GM12865 (cell line): Measurements from ENCODE around the gene ZFP30.
"Not testable (repeated sequence)": the region's sequence is repeated elsewhere in the genome, so short reads cannot be mapped to it uniquely, and the experiment has no call there.

ENCODE experiments used
- DNase-seq: peaks from one replicate; pipeline ENCODE4 v3.0.0; 2010; ENCODE audit warnings: low read depth
- H3K4me3 ChIP-seq: 2 replicates; pipeline ENCODE4 v1.5.1; 2011; ENCODE audit warnings: mild to moderate bottlenecking, low read depth, low read length, control low read depth
- CTCF ChIP-seq: IDR thresholded peaks from 2 replicates; pipeline ENCODE4 v1.5.1; 2011; ENCODE audit warnings: low read length, control low read depth, low read depth, inconsistent platforms; ENCODE audit not compliant: insufficient read depth; ENCODE audit errors: missing control alignments

Gene ZFP30

GRCh38 chr19:37683520-37683919 lies 28.3 kb upstream of the ZFP30 start:
- no peak for DNase-seq
- H3K4me3 ChIP-seq, result no peak overlapping the region
- no peak for TF ChIP-seq CTCF

- no peak for DNase-seq
- TF ChIP-seq CTCF, result no peak
- no peak overlapping the region for H3K4me3 ChIP-seq
Measured at GRCh38 chr19:37669450-37669914, 14.2 kb upstream of the ZFP30 start.

- H3K4me3 ChIP-seq, DNase-seq: not testable (repeated sequence)
Measured at GRCh38 chr19:37657157-37657556, 1.9 kb upstream of the ZFP30 start.

- DNase-seq, result peak; percentile 89
- peak overlapping the region; percentile 99 for H3K4me3 ChIP-seq
- no peak for TF ChIP-seq CTCF
Measured at GRCh38 chr19:37655689-37656371, 565 bp upstream of the ZFP30 start.

- peak; percentile 73 for DNase-seq
- peak overlapping the region; percentile 99 for H3K4me3 ChIP-seq
- no peak for TF ChIP-seq CTCF
Measured at GRCh38 chr19:37654629-37655300, 500 bp downstream of the ZFP30 start.

- H3K4me3 ChIP-seq, result peak overlapping the region; percentile 99
- TF ChIP-seq CTCF, result no peak
- DNase-seq, result no peak
Measured at GRCh38 chr19:37654118-37654517, 1.1 kb downstream of the ZFP30 start.

GRCh38 chr19:37635076-37636056 lies 19.9 kb downstream of the ZFP30 start:
- TF ChIP-seq CTCF, result no peak
- no peak overlapping the region for H3K4me3 ChIP-seq
- no peak for DNase-seq
